WTC11 (cell line): ENCODE data around the gene AFG3L2. TPM values are rescaled to one million over a fixed set of nuclear protein-coding genes. Genes with fewer than 3 reads are reported as not detected.

ENCODE experiments used
- ATAC-seq: fragments of 200-7000 bp; cut with Tn5 transposase; 2 replicates; pipeline ENCODE4 v1.10.0; 2021; ENCODE audit warnings: mild to moderate bottlenecking, moderate library complexity
- CTCF ChIA-PET: fragments of 300-600 bp; sonication (Branson Sonifier 250); formaldehyde crosslinking; loops from one replicate; lab custom pipeline; 2021; ENCODE audit warnings: antibody characterized with exemption; lab: Charles Lee
- POLR2A ChIA-PET: fragments of 350-600 bp; sonication (Branson Sonifier 250); formaldehyde crosslinking; loops from one replicate; lab custom pipeline; 2021; ENCODE audit warnings: antibody characterized with exemption; lab: Charles Lee
- DNase-seq: peaks from one replicate; pipeline ENCODE4 v3.0.0; 2021; ENCODE audit warnings: low spot score
- H3K27ac Mint-ChIP-seq: 2 replicates; pipeline ENCODE4 v1.8.0; 2021; ENCODE audit warnings: mixed read lengths
- H3K27me3 Mint-ChIP-seq: 2 replicates; pipeline ENCODE4 v1.8.0; 2021; ENCODE audit warnings: low read depth, mild to moderate bottlenecking, moderate library complexity, mixed read lengths
- H3K36me3 Mint-ChIP-seq: 2 replicates; pipeline ENCODE4 v1.8.0; 2021; ENCODE audit warnings: mixed read lengths
- H3K4me1 Mint-ChIP-seq: 2 replicates; pipeline ENCODE4 v1.8.0; 2022; ENCODE audit warnings: mixed read lengths
- H3K4me3 Mint-ChIP-seq: 2 replicates; pipeline ENCODE4 v1.8.0; 2021; ENCODE audit warnings: mild to moderate bottlenecking, moderate library complexity, mixed read lengths
- H3K9me3 Mint-ChIP-seq: 2 replicates; pipeline ENCODE4 v1.8.0; 2021; ENCODE audit warnings: mixed read lengths
- CREB1 ChIP-seq: sonication (generic); formaldehyde crosslinking; IDR thresholded peaks from 2 replicates; pipeline ENCODE4 v1.8.0; 2023; ENCODE audit warnings: mild to moderate bottlenecking, missing genetic modification reagents
- GTF2I ChIP-seq: fragments of 250-450 bp; sonication (Bioruptor Pico); conservative IDR thresholded peaks from 2 replicates; pipeline ENCODE4 v1.4.0; 2021; ENCODE audit warnings: mild to moderate bottlenecking
- KAT7 ChIP-seq: sonication (generic); formaldehyde crosslinking; IDR thresholded peaks from 2 replicates; pipeline ENCODE4 v1.8.1; 2023; ENCODE audit warnings: missing genetic modification reagents, mild to moderate bottlenecking, borderline replicate concordance
- NFE2L1 ChIP-seq: sonication (generic); formaldehyde crosslinking; IDR thresholded peaks from 2 replicates; pipeline ENCODE4 v1.8.1; 2023; ENCODE audit warnings: missing genetic modification reagents
- PRRX2 ChIP-seq: fragments of 250-450 bp; sonication (Bioruptor Pico); IDR thresholded peaks from 2 replicates; pipeline ENCODE4 v1.8.0; 2021; ENCODE audit warnings: mild to moderate bottlenecking
- SMAD3 ChIP-seq: sonication (generic); formaldehyde crosslinking; IDR thresholded peaks from 2 replicates; pipeline ENCODE4 v1.8.0; 2022; ENCODE audit warnings: missing genetic modification reagents, mild to moderate bottlenecking, borderline replicate concordance
- SMAD4 ChIP-seq: sonication (generic); formaldehyde crosslinking; IDR thresholded peaks from 2 replicates; pipeline ENCODE4 v1.8.0; 2022; ENCODE audit warnings: mild to moderate bottlenecking, missing genetic modification reagents
- TEAD1 ChIP-seq: sonication (generic); formaldehyde crosslinking; IDR thresholded peaks from 2 replicates; pipeline ENCODE4 v1.8.0; 2022; ENCODE audit warnings: mild to moderate bottlenecking, missing genetic modification reagents
- ZBTB21 ChIP-seq: sonication (generic); formaldehyde crosslinking; IDR thresholded peaks from 2 replicates; pipeline ENCODE4 v1.8.1; 2023; ENCODE audit warnings: mild to moderate bottlenecking, missing genetic modification reagents, borderline replicate concordance
- ZNF219 ChIP-seq: sonication (generic); formaldehyde crosslinking; IDR thresholded peaks from 2 replicates; pipeline ENCODE4 v1.8.0; 2023; ENCODE audit warnings: missing genetic modification reagents, mild to moderate bottlenecking, borderline replicate concordance
- ZNF263 ChIP-seq: sonication (generic); formaldehyde crosslinking; IDR thresholded peaks from 2 replicates; pipeline ENCODE4 v1.8.1; 2022; ENCODE audit warnings: low read depth, mild to moderate bottlenecking, moderate library complexity, missing genetic modification reagents
- ZNF416 ChIP-seq: fragments of 250-450 bp; sonication (Bioruptor Pico); IDR thresholded peaks from 2 replicates; pipeline ENCODE4 v1.9.0; 2021; ENCODE audit warnings: mild to moderate bottlenecking, inconsistent platforms
- total RNA-seq: library from RNA; stranded (reverse); gene quantifications from 3 replicates; pipeline ENCODE4 v1.2.3, GENCODE V29; 2021
- TF ChIP-seq, protein P1 (sequence below): fragments of 250-450 bp; sonication (Bioruptor Pico); IDR thresholded peaks from 2 replicates; pipeline ENCODE4 v1.9.0; 2021; ENCODE audit warnings: mild to moderate bottlenecking
- TF ChIP-seq, protein P2 (sequence below): sonication (generic); formaldehyde crosslinking; IDR thresholded peaks from 2 replicates; pipeline ENCODE4 v1.8.1; 2023; ENCODE audit warnings: mild to moderate bottlenecking, missing genetic modification reagents, moderate library complexity
- TF ChIP-seq, protein P3 (sequence below): sonication (generic); formaldehyde crosslinking; conservative IDR thresholded peaks from 2 replicates; pipeline ENCODE4 v1.8.1; 2022; ENCODE audit warnings: mild to moderate bottlenecking, missing genetic modification reagents
- TF ChIP-seq, protein P4 (sequence below): sonication (generic); formaldehyde crosslinking; IDR thresholded peaks from 2 replicates; pipeline ENCODE4 v1.8.1; 2023; ENCODE audit warnings: mild to moderate bottlenecking, moderate library complexity, missing genetic modification reagents
- TF ChIP-seq, protein P5 (sequence below): fragments of 250-450 bp; sonication (Bioruptor Pico); IDR thresholded peaks from 2 replicates; pipeline ENCODE4 v2.1.2; 2022; ENCODE audit warnings: mild to moderate bottlenecking, moderate library complexity
- TF ChIP-seq, protein P6 (sequence below): sonication (generic); formaldehyde crosslinking; conservative IDR thresholded peaks from 2 replicates; pipeline ENCODE4 v1.8.1; 2023; ENCODE audit warnings: mild to moderate bottlenecking, low read depth, missing genetic modification reagents, moderate library complexity
- TF ChIP-seq, protein P7 (sequence below): fragments of 250-450 bp; sonication (Bioruptor Pico); IDR thresholded peaks from 2 replicates; pipeline ENCODE4 v1.9.0; 2021; ENCODE audit warnings: moderate library complexity, mild to moderate bottlenecking, inconsistent platforms, borderline replicate concordance

AFG3L2 gene
- total RNA-seq, 1 experiment from 2014 or later = 109 TPM

DNA sequence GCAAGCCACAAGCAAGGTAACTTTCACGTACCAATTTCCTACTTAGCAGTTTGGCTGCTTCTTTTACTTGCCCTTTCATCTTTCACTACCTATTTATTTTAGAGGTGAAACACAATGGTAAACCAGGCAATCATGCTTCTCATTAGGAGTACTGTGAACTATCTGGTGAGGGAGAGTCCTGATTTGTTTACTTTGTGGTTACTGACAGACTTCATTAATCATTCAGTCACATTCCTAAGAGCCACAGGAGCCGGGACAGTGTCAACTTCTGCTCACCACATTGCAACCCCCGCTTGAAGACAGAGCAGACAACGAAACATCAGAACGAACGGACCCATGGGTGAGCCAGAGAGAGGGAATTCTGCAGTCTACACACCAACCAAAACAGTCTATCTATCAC, 40.1 kb downstream of the AFG3L2 start:
- Mint-ChIP-seq H3K36me3 (peaks cover 34% of the 10 kb centered on the region), H3K4me3 (peak overlapping the region; percentile 35), H3K27me3 (no peaks in the 10 kb centered on the region), H3K27ac (peak overlapping the region; percentile 92), H3K9me3 (peaks cover 7% of the 10 kb centered on the region)
- CTCF ChIA-PET = interaction anchor here (0.8 to 3.9 kb wide), 10 partner anchors 9 to 289 kb away, joined by 3 to 41 read pairs (median 4); partner anchors contain the start of gene AFG3L2
- DNase-seq (no peak), ATAC-seq (no peak)
- POLR2A ChIA-PET = interaction anchor here (0.5 to 2.0 kb wide), 4 partner anchors 9 to 66 kb away, joined by 3 to 13 read pairs (median 4); partner anchors contain the start of gene AFG3L2
- peak; percentile 17; the same call in 1 of the 2 replicates for TF ChIP-seq SMAD3
- TF ChIP-seq, protein P1, sequence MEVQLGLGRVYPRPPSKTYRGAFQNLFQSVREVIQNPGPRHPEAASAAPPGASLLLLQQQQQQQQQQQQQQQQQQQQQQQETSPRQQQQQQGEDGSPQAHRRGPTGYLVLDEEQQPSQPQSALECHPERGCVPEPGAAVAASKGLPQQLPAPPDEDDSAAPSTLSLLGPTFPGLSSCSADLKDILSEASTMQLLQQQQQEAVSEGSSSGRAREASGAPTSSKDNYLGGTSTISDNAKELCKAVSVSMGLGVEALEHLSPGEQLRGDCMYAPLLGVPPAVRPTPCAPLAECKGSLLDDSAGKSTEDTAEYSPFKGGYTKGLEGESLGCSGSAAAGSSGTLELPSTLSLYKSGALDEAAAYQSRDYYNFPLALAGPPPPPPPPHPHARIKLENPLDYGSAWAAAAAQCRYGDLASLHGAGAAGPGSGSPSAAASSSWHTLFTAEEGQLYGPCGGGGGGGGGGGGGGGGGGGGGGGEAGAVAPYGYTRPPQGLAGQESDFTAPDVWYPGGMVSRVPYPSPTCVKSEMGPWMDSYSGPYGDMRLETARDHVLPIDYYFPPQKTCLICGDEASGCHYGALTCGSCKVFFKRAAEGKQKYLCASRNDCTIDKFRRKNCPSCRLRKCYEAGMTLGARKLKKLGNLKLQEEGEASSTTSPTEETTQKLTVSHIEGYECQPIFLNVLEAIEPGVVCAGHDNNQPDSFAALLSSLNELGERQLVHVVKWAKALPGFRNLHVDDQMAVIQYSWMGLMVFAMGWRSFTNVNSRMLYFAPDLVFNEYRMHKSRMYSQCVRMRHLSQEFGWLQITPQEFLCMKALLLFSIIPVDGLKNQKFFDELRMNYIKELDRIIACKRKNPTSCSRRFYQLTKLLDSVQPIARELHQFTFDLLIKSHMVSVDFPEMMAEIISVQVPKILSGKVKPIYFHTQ (CRISPR knock-in tag) = no peak
- TF ChIP-seq, all 79 proteins: peak for 1
- H3K4me1 Mint-ChIP-seq = peaks cover 58% of the 10 kb centered on the region

DNA sequence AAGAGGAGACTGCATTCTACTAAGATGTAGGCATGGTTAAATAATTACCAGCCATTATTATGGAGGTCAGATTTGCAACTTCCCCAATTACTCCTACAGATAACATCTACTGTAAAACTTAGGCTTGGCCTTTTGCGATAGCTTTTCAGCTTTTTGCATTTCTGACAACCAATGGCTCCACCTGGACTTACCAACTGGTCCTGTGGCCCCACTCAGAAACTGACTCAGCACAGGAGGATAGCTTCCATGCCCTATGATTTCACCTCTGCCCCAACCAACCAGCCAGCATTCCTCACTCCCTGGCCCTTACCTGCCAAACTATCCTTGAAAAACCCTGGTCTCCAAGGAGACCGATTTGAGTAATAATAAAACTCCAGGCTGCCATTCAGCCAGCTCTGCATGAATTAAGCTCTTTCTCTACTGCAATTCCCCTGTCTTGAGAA, 40.8 kb downstream of the AFG3L2 start:
- Mint-ChIP-seq H3K4me1 (peaks cover 58% of the 10 kb centered on the region), H3K36me3 (peaks cover 28% of the 10 kb centered on the region), H3K9me3 (peaks cover 7% of the 10 kb centered on the region), H3K27me3 (no peaks in the 10 kb centered on the region), H3K4me3 (peak overlapping the region; percentile 48; the same call in 1 of the 2 replicates), H3K27ac (peak overlapping the region; percentile 88)
- CTCF ChIA-PET = interaction anchor here (0.7 to 3.9 kb wide), 12 partner anchors 8 to 288 kb away, joined by 3 to 41 read pairs (median 4); partner anchors contain the start of gene AFG3L2
- POLR2A ChIA-PET = interaction anchor here (0.5 to 2.0 kb wide), 6 partner anchors 8 to 65 kb away, joined by 3 to 13 read pairs (median 4); partner anchors contain the start of gene AFG3L2
- peak; percentile 86 for ATAC-seq
- TF ChIP-seq SMAD3 (0 out of 2 replicates have a peak, but pooled peaks have one; percentile 34), PRRX2 (CRISPR knock-in tag) (peak; percentile 64; the same call in 1 of the 2 replicates), ZNF263 (CRISPR knock-in tag) (no peak), TEAD1 (peak; percentile 45; the same call in 1 of the 2 replicates), NFE2L1 (CRISPR knock-in tag) (0 out of 2 replicates have a peak, but pooled peaks have one; percentile 27), ZBTB21 (CRISPR knock-in tag) (no peak)
- TF ChIP-seq, protein P2, sequence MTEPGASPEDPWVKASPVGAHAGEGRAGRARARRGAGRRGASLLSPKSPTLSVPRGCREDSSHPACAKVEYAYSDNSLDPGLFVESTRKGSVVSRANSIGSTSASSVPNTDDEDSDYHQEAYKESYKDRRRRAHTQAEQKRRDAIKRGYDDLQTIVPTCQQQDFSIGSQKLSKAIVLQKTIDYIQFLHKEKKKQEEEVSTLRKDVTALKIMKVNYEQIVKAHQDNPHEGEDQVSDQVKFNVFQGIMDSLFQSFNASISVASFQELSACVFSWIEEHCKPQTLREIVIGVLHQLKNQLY (CRISPR knock-in tag) = no peak
- DNase-seq = peak; percentile 57

DNA sequence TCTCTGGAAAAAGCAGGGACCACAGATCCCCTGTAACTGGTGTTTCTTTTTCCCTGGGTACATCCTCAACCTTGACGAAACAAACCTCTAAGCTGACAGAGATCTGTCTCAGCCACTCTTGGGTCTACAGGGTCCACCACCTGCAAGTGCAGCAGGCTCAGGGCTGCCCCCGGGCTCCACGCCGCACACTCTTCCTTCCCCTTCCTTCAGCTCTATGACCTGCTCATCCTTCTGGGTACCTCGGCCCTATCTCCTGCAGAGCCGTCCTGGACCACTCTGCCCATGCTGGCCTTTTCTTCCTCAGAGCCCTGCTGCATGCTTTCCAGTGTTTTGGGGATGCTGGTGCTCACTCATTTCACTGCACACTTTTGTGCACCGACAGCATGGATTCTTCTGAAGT, 41.5 kb downstream of the AFG3L2 start:
- peaks cover 25% of the 10 kb centered on the region for H3K36me3 Mint-ChIP-seq
- DNase-seq = no peak
- ChIA-PET POLR2A (interaction anchor here (1.2 to 2.0 kb wide), 4 partner anchors 8 to 42 kb away, joined by 3 to 13 read pairs (median 4); partner anchors contain the start of gene AFG3L2), CTCF (interaction anchor here (1.1 to 3.9 kb wide), 7 partner anchors 11 to 244 kb away, joined by 3 to 19 read pairs (median 4); no protein-coding TSS in a partner anchor)
- peaks cover 7% of the 10 kb centered on the region for H3K9me3 Mint-ChIP-seq
- H3K4me1 Mint-ChIP-seq = peaks cover 58% of the 10 kb centered on the region
- H3K27ac Mint-ChIP-seq = peak overlapping the region; percentile 88
- no peaks in the 10 kb centered on the region for H3K27me3 Mint-ChIP-seq
- ATAC-seq = no peak
- peak overlapping the region; percentile 48 for H3K4me3 Mint-ChIP-seq
- TF ChIP-seq ZNF219 (CRISPR knock-in tag) (no peak), PRRX2 (CRISPR knock-in tag) (no peak), ZNF416 (no peak), GTF2I (CRISPR knock-in tag) (no peak), SMAD4 (CRISPR knock-in tag) (no peak), CREB1 (no peak), KAT7 (no peak)
- TF ChIP-seq, protein P3, sequence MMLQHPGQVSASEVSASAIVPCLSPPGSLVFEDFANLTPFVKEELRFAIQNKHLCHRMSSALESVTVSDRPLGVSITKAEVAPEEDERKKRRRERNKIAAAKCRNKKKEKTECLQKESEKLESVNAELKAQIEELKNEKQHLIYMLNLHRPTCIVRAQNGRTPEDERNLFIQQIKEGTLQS (CRISPR knock-in tag) = no peak
- TF ChIP-seq, protein P4, sequence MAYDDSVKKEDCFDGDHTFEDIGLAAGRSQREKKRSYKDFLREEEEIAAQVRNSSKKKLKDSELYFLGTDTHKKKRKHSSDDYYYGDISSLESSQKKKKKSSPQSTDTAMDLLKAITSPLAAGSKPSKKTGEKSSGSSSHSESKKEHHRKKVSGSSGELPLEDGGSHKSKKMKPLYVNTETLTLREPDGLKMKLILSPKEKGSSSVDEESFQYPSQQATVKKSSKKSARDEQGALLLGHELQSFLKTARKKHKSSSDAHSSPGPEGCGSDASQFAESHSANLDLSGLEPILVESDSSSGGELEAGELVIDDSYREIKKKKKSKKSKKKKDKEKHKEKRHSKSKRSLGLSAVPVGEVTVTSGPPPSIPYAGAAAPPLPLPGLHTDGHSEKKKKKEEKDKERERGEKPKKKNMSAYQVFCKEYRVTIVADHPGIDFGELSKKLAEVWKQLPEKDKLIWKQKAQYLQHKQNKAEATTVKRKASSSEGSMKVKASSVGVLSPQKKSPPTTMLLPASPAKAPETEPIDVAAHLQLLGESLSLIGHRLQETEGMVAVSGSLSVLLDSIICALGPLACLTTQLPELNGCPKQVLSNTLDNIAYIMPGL (CRISPR knock-in tag) = no peak
- TF ChIP-seq, protein P5, sequence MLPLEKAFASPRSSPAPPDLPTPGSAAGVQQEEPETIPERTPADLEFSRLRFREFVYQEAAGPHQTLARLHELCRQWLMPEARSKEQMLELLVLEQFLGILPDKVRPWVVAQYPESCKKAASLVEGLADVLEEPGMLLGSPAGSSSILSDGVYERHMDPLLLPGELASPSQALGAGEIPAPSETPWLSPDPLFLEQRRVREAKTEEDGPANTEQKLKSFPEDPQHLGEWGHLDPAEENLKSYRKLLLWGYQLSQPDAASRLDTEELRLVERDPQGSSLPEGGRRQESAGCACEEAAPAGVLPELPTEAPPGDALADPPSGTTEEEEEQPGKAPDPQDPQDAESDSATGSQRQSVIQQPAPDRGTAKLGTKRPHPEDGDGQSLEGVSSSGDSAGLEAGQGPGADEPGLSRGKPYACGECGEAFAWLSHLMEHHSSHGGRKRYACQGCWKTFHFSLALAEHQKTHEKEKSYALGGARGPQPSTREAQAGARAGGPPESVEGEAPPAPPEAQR (CRISPR knock-in tag) = no peak
- TF ChIP-seq, protein P6, sequence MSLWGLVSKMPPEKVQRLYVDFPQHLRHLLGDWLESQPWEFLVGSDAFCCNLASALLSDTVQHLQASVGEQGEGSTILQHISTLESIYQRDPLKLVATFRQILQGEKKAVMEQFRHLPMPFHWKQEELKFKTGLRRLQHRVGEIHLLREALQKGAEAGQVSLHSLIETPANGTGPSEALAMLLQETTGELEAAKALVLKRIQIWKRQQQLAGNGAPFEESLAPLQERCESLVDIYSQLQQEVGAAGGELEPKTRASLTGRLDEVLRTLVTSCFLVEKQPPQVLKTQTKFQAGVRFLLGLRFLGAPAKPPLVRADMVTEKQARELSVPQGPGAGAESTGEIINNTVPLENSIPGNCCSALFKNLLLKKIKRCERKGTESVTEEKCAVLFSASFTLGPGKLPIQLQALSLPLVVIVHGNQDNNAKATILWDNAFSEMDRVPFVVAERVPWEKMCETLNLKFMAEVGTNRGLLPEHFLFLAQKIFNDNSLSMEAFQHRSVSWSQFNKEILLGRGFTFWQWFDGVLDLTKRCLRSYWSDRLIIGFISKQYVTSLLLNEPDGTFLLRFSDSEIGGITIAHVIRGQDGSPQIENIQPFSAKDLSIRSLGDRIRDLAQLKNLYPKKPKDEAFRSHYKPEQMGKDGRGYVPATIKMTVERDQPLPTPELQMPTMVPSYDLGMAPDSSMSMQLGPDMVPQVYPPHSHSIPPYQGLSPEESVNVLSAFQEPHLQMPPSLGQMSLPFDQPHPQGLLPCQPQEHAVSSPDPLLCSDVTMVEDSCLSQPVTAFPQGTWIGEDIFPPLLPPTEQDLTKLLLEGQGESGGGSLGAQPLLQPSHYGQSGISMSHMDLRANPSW (CRISPR knock-in tag) = no peak
- TF ChIP-seq, protein P7, sequence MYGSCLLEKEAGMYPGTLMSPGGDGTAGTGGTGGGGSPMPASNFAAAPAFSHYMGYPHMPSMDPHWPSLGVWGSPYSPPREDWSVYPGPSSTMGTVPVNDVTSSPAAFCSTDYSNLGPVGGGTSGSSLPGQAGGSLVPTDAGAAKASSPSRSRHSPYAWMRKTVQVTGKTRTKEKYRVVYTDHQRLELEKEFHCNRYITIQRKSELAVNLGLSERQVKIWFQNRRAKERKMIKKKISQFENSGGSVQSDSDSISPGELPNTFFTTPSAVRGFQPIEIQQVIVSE (CRISPR knock-in tag) = no peak
